ENCODE measurements around the gene CREB5. TPM values are rescaled to one million over a fixed set of nuclear protein-coding genes. Genes with fewer than 3 reads are reported as not detected.

Gene CREB5
- total and polyA plus RNA-seq, 2 of the 8 experiments (the other 6 are each of a cell fraction or from before 2014, with no cell fraction given): 2.4 to 2.7 TPM

DNA sequence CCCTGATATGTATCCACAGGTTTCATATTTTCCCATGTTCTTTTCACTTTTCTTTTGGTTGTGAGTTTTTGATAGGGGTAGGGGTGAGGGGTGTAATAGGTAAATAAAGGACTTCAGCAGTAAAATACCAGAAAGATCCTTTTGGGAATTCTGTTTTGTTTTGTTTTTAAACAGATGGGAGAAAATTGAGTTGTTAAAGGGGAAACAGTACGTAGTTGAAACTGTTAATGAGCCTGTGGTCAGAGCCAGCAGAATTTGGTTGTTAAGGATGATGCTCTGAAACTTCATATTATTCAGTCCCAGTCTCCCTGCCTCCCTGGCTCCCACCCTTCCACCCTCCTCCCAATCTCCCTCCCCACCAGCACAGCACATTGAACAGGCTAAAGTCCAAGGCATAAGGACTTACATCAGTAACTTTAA is 195.9 kb downstream of the CREB5 start (continued):
- TF ChIP-seq ZNF274 (IDR thresholded peaks at IDR 0.05; ENCODE audit: borderline replicate concordance, extremely low read depth, low read length) (no peak), SRF (IDR thresholded peaks at IDR 0.05; ENCODE audit: low read depth, low read length) (no peak), JUN (IDR thresholded peaks at IDR 0.05; ENCODE audit: low read depth, low read length) (no peak)
- TF ChIP-seq, protein P1, sequence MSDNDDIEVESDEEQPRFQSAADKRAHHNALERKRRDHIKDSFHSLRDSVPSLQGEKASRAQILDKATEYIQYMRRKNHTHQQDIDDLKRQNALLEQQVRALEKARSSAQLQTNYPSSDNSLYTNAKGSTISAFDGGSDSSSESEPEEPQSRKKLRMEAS (IDR thresholded peaks at IDR 0.05): no peak
